Testis (tissue), 3 donors: ENCODE results near the gene GP1BA. TPM values are rescaled to one million over a fixed set of nuclear protein-coding genes. Genes with fewer than 3 reads are reported as not detected.

Source experiments
- DNase-seq: peaks from one replicate; pipeline ENCODE4 v3.0.0-alpha.2; 2019
- H3K27ac ChIP-seq, 2 donors: fragments of 200-600 bp; sonication (generic); one replicate each; pipeline ENCODE4 v1.5.1; 2019
- H3K27me3 ChIP-seq: fragments of 200-600 bp; sonication (generic); one replicate; pipeline ENCODE4 v1.5.1; 2019
- H3K36me3 ChIP-seq: fragments of 200-600 bp; sonication (generic); one replicate; pipeline ENCODE4 v1.5.1; 2017; ENCODE audit warnings: low read depth; ENCODE audit errors: missing control alignments
- H3K4me1 ChIP-seq: fragments of 200-600 bp; sonication (generic); one replicate; pipeline ENCODE4 v1.5.1; 2019
- H3K4me3 ChIP-seq, 2 donors: fragments of 200-600 bp; sonication (generic); one replicate each; pipeline ENCODE4 v1.5.1; 2017 to 2019
- H3K9me3 ChIP-seq: fragments of 200-600 bp; sonication (generic); one replicate; pipeline ENCODE4 v1.5.1; 2017
- POLR2A ChIP-seq: fragments of 450-650 bp; IDR thresholded peaks from one replicate; pipeline ENCODE4 v1.6.1; 2017; ENCODE audit warnings: antibody characterized with exemption, mild to moderate bottlenecking, moderate library complexity
- WGBS, 2 donors: methylation state at CpG; one replicate each; pipeline ENCODE4 v1.1.5; 2018; 5-methylcytosine and 5-hydroxymethylcytosine counted together
- intact Hi-C: fragments of 100-400 bp; cut with DNase I; formaldehyde crosslinking; loops from one replicate; pipeline ENCODE4 v1.15.1; 2023; ENCODE audit warnings: low total_unique reads
- polyA plus RNA-seq: library from polyadenylated mRNA; stranded (reverse); fragments of 350-450 nt; fragmentation: Illumina TruSeq; extraction: RNeasy Lipid Tissue Mini Kit (QIAGEN cat#74804); gene quantifications from one replicate; pipeline ENCODE4 v1.2.3, GENCODE V29; 2014; ENCODE audit warnings: low read depth, low replicate concordance; ENCODE audit not compliant: insufficient read depth
- total RNA-seq, 2 donors: library from RNA; depleted of rRNA; stranded (reverse); fragments of >200 nt; gene quantifications; one replicate each; pipeline ENCODE4 v1.2.3, GENCODE V29; 2016
- TF ChIP-seq, protein P1 (sequence below), 3 experiments: fragments of 450-650 bp in 2 of 3; fragments of 200-600 bp in 1 of 3; sonication (generic) in 1 of 3; IDR thresholded peaks; one replicate each; pipeline ENCODE4 v1.5.1; 2016 to 2019; ENCODE audit warnings: antibody characterized with exemption in 3 of 3, mild to moderate bottlenecking in 2 of 3, moderate library complexity in 1 of 3

GP1BA gene
- total and polyA plus RNA-seq, 3 donors from 2014 or later = 0.12 to 0.88 (median 0.47) TPM

DNA sequence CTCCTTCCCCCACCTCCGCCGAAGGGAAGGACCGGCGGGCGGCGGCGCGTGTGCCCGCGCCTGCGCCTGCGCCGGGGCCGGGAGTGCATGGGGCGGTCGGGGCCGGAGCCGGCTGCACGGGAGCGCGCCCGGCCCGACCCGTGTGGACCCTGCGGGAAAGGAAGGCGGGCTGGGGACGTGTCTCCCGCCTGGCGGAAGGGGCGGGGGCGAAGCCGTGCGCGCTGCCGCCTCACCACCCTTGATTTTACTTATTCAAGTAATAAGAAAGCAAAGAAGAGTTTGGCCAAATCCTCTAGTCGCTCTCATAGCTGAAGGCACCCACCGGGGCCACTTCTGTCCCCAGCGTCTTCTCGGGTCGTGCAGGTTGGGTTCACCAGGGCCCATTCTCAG lies 16.8 kb downstream of the GP1BA start:
- TF ChIP-seq, protein P1, sequence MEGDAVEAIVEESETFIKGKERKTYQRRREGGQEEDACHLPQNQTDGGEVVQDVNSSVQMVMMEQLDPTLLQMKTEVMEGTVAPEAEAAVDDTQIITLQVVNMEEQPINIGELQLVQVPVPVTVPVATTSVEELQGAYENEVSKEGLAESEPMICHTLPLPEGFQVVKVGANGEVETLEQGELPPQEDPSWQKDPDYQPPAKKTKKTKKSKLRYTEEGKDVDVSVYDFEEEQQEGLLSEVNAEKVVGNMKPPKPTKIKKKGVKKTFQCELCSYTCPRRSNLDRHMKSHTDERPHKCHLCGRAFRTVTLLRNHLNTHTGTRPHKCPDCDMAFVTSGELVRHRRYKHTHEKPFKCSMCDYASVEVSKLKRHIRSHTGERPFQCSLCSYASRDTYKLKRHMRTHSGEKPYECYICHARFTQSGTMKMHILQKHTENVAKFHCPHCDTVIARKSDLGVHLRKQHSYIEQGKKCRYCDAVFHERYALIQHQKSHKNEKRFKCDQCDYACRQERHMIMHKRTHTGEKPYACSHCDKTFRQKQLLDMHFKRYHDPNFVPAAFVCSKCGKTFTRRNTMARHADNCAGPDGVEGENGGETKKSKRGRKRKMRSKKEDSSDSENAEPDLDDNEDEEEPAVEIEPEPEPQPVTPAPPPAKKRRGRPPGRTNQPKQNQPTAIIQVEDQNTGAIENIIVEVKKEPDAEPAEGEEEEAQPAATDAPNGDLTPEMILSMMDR (IDR thresholded peaks at IDR 0.05) = no peak
- no peak for TF ChIP-seq POLR2A
- Histone ChIP-seq H3K27me3 (no peaks in the 10 kb centered on the region), H3K36me3 (no peaks in the 10 kb centered on the region), H3K4me3 (peak overlapping the region; percentile 90 to 99), H3K27ac (peak overlapping the region; percentile 82 to 91), H3K4me1 (peaks cover 20% of the 10 kb centered on the region), H3K9me3 (no peaks in the 10 kb centered on the region)
- WGBS, 2 donors = 0 to 1% methylated on average over 19 to 40 of the region's 40 CpGs
- DNase-seq = peak; percentile 76
- intact Hi-C loops = no loop called here

DNA sequence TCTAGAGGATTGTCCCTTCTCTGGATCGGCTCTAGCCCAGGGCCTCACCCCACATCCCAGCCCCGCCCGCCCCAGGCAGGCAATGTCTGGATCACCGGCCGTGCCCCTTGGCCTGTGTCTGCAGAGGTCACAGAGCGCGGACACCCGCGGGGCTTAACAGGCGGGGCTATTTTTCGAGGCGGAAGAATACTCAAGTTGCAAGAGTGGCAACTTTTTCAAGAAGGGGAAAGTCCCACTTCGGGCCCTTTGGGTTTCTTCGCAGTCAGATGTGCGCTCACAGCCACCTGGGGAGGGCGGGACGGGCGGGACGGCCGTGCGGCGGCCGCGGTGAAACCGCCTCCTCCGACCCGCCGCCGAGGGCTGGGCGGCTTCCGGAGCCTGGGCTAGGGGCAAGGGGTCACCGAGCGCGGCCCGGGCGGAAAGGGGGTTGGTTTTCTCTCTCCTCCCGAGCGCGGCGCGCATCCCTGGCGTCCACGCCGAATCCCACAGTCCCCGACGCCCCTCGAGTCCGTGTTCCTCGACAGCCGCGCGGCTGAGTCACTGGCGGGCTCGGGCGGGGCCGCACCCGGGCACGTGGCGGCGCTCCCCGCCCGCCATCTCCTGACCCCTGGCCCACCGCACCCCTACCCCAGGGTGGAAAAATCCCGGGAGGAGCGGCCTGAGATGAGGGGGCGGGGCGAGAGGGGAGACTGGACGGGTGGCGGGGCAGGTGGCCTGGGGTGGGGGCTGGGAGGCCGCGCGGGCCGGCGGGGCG lies 17.4 kb downstream of the GP1BA start:
- peak; percentile 70 for DNase-seq
- H3K4me3 ChIP-seq = peak overlapping the region; percentile 90 to 99
- H3K27ac ChIP-seq = peak overlapping the region; percentile 82 to 91
- no peaks in the 10 kb centered on the region for H3K36me3 ChIP-seq
- H3K4me1 ChIP-seq = peaks cover 20% of the 10 kb centered on the region
- intact Hi-C loops = no loop called here
- TF ChIP-seq, protein P1 (IDR thresholded peaks at IDR 0.05) = no peak
- TF ChIP-seq POLR2A = no peak
- no peaks in the 10 kb centered on the region for H3K27me3 ChIP-seq
- no peaks in the 10 kb centered on the region for H3K9me3 ChIP-seq
- WGBS, 2 donors = 0 to 2% methylated on average over 10 to 55 of the region's 75 CpGs

DNA sequence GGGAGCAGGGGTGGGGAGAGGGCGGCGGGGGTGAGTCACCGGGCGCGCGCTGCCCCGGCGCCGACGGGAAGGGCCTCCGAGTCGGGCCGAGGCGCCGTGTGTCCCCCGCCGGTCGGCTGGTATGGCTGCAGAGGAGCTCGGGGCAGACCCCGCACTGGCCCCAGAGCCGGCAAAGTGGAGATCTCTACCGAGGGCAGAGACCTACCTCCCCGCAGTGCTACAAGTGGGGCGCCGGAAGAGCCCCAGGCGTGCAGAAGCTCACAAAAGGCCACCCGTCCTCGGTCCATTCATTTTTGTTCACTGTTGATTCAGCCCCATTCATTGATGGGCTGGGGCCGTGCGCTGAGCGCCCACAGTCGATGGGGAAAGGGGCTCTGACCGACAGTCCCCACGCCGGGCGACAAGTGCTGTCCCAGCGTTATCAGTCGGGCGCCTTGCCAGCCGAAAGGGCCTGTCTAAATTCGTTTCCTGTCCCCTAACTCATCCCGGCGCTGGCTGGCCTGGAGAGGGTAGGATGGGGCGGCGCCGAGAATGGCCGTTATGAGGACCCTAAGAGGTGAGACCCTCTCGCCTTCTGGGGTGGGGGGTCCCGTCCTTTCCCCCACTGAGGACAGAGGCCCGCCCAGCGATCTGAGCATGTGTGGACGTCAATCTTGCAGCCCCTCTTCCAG lies 18.1 kb downstream of the GP1BA start:
- H3K9me3 ChIP-seq = no peaks in the 10 kb centered on the region
- TF ChIP-seq, protein P1 (IDR thresholded peaks at IDR 0.05) = no peak
- no peak for TF ChIP-seq POLR2A
- no peak for DNase-seq
- no peaks in the 10 kb centered on the region for H3K36me3 ChIP-seq
- H3K27ac ChIP-seq = peak overlapping the region in 1 of 2 donors; percentile 91
- H3K27me3 ChIP-seq = no peaks in the 10 kb centered on the region
- intact Hi-C loops = no loop called here
- H3K4me1 ChIP-seq = peaks cover 17% of the 10 kb centered on the region
- 11 to 20% methylated on average over 19 to 26 of the region's 52 CpGs for WGBS, 2 donors
- H3K4me3 ChIP-seq = peak overlapping the region; percentile 90 to 99

DNA sequence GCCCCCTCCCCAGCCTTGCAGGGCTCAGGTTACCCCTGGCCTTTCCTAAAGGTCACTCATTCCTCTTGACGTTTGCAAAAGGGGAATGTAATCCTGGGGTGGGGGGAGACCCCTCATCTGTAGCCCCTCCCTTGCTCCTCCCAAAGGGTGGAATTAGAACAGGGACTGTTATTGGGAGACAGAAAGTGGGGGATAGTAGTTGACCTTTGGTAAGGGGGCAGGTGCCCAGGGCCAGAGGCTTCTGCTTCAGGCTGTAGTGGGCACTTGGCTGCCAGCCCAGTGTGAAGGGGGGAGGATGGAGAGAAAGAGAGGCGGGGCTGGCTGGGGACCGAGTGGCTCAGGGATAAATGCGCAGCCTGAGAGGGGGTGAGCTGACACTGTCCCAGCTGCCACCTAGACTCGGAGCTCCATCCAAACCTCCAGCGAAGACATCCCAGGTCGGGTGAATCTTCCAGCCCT lies 18.7 kb downstream of the GP1BA start, which contains the start of gene ENO3:
TSS of gene ENO3 (plus strand) at position 374 of the 459 bp plus-strand sequence. CDS start 711 bp downstream, outside the sequence.
- TF ChIP-seq, protein P1 (IDR thresholded peaks at IDR 0.05) = no peak
- no peak for TF ChIP-seq POLR2A
- WGBS, 2 donors = 30 to 31% methylated on average over 7 of the region's 7 CpGs
- Histone ChIP-seq H3K4me3 (peak within 1 kb of the TSS; percentile 90 to 99), H3K27ac (peak within 1 kb of the TSS in 1 of 2 donors; percentile 91), H3K4me1 (peaks cover 14% of the 10 kb centered on the region), H3K36me3 (no peaks in the 10 kb centered on the region), H3K27me3 (no peaks in the 10 kb centered on the region), H3K9me3 (no peaks in the 10 kb centered on the region)
- DNase-seq = no peak
- intact Hi-C loops = no loop called here
